HEK293T (cell line): ENCODE results near the gene HPGD.

Experiments
- FOXA1 ChIP-seq: fragments of 450-650 bp; IDR thresholded peaks from 2 replicates; pipeline ENCODE4 v1.6.1; 2016; ENCODE audit warnings: mild to moderate bottlenecking
- FOXM1 ChIP-seq: fragments of 450-650 bp; IDR thresholded peaks from 2 replicates; pipeline ENCODE4 v1.6.1; 2017; ENCODE audit warnings: mild to moderate bottlenecking, borderline replicate concordance

- TF ChIP-seq FOXM1 = no peak
- no peak for TF ChIP-seq FOXA1
Observed at GRCh38 chr4:174457468-174457867, 64.8 kb downstream of the HPGD start.
